Activated CD8-positive, alpha-beta T cell treated with anti-CD3 and anti-CD28 coated beads for 36 hours (primary cell): ENCODE measurements around the gene CSPG4. TPM values are rescaled to one million over a fixed set of nuclear protein-coding genes. Genes with fewer than 3 reads are reported as not detected.
A peak's percentile ranks its signal among the peaks of the same experiment; 100 is the strongest.
"Not testable (repeated sequence)": the region's sequence is repeated elsewhere in the genome, so short reads cannot be mapped to it uniquely, and the experiment has no call there.

Experiments
- ATAC-seq: fragments of 200-7000 bp; cut with Tn5 transposase; one replicate; pipeline ENCODE4 v1.10.0; 2021; ENCODE audit warnings: mild to moderate bottlenecking, moderate library complexity
- CTCF ChIA-PET: fragments of 350-600 bp; sonication (Branson Sonifier 250); formaldehyde crosslinking; loops from one replicate; lab custom pipeline; 2021; ENCODE audit warnings: antibody characterized with exemption; lab: Charles Lee
- POLR2A ChIA-PET: fragments of 350-600 bp; sonication (Branson Sonifier 250); formaldehyde crosslinking; loops from one replicate; lab custom pipeline; 2021; ENCODE audit warnings: antibody characterized with exemption; lab: Charles Lee
- DNase-seq: peaks from one replicate; pipeline ENCODE4 v3.0.0-alpha.2; 2020
- H3K27ac Mint-ChIP-seq: one replicate; pipeline ENCODE4 v1.8.0; 2021; ENCODE audit warnings: mild to moderate bottlenecking, mixed read lengths
- H3K27me3 Mint-ChIP-seq: one replicate; pipeline ENCODE4 v1.8.0; 2021; ENCODE audit warnings: mixed read lengths
- H3K36me3 Mint-ChIP-seq: one replicate; pipeline ENCODE4 v1.8.0; 2021; ENCODE audit warnings: low read depth, mixed read lengths
- H3K4me1 Mint-ChIP-seq: one replicate; pipeline ENCODE4 v1.8.0; 2021; ENCODE audit warnings: low read depth, mixed read lengths
- H3K4me3 Mint-ChIP-seq: one replicate; pipeline ENCODE4 v1.8.0; 2021; ENCODE audit warnings: mild to moderate bottlenecking, moderate library complexity, mixed read lengths
- H3K9me3 Mint-ChIP-seq: one replicate; pipeline ENCODE4 v1.8.0; 2021; ENCODE audit warnings: mixed read lengths
- CTCF ChIP-seq: fragments of 200-600 bp; IDR thresholded peaks from one replicate; pipeline ENCODE4 v1.8.0; 2022; ENCODE audit warnings: antibody characterized with exemption, mild to moderate bottlenecking
- intact Hi-C: fragments of 100-400 bp; cut with micrococcal nuclease; formaldehyde crosslinking; loops from one replicate; pipeline ENCODE4 v1.10.0; 2022
- total RNA-seq, 2 experiments: library from RNA; stranded (reverse); gene quantifications; one replicate each; pipeline ENCODE4 v1.2.3, GENCODE V29; 2021

CSPG4 gene
- total RNA-seq, 2 experiments from 2014 or later = not detected

GRCh38 chr15:75720787-75721479 lies 8.3 kb upstream of the CSPG4 start:
- peaks cover 8% of the 10 kb centered on the region for H3K4me1 Mint-ChIP-seq
- ATAC-seq = peak; percentile 87
- intact Hi-C loops = no loop called here
- DNase-seq = peak; percentile 85
- no peak overlapping the region for H3K27ac Mint-ChIP-seq
- H3K27me3 Mint-ChIP-seq = peaks cover 16% of the 10 kb centered on the region
- H3K36me3 Mint-ChIP-seq = no peaks in the 10 kb centered on the region
- no peak overlapping the region for H3K4me3 Mint-ChIP-seq
- no peaks in the 10 kb centered on the region for H3K9me3 Mint-ChIP-seq
- ChIA-PET CTCF (interaction anchor here (2.1 kb wide), 1 partner anchor 81 kb away, joined by 5 read pairs; no protein-coding TSS in a partner anchor), POLR2A (interaction anchor here (1.4 kb wide), 1 partner anchor 81 kb away, joined by 4 read pairs; no protein-coding TSS in a partner anchor)
- TF ChIP-seq CTCF = peak; percentile 36

- POLR2A ChIA-PET = interaction anchor here (0.7 kb wide), 1 partner anchor 154 kb away, joined by 3 read pairs; no protein-coding TSS in a partner anchor
- CTCF ChIA-PET = interaction anchor here (2.1 kb wide), 1 partner anchor 81 kb away, joined by 5 read pairs; no protein-coding TSS in a partner anchor
- Mint-ChIP-seq H3K4me1 (peaks cover 8% of the 10 kb centered on the region), H3K9me3 (no peaks in the 10 kb centered on the region), H3K27me3 (peaks cover 16% of the 10 kb centered on the region), H3K4me3 (no peak overlapping the region), H3K27ac (no peak overlapping the region), H3K36me3 (no peaks in the 10 kb centered on the region)
- no peak for TF ChIP-seq CTCF
- DNase-seq (no peak), ATAC-seq (no peak)
- intact Hi-C loops = no loop called here
These were observed 7.6 kb upstream of the CSPG4 start for GRCh38 chr15:75720297-75720696.

GRCh38 chr15:75718328-75718727 lies 5.7 kb upstream of the CSPG4 start:
- H3K9me3 Mint-ChIP-seq = no peaks in the 10 kb centered on the region
- TF ChIP-seq CTCF = no peak
- ATAC-seq (no peak), DNase-seq (no peak)
- POLR2A ChIA-PET = no interaction called here
- H3K4me1 Mint-ChIP-seq = peaks cover 8% of the 10 kb centered on the region
- intact Hi-C loops = no loop called here
- no peak overlapping the region for H3K27ac Mint-ChIP-seq
- H3K36me3 Mint-ChIP-seq = no peaks in the 10 kb centered on the region
- CTCF ChIA-PET = no interaction called here
- H3K27me3 Mint-ChIP-seq = peaks cover 24% of the 10 kb centered on the region
- no peak overlapping the region for H3K4me3 Mint-ChIP-seq

- H3K4me1 Mint-ChIP-seq, POLR2A ChIA-PET, CTCF ChIA-PET, ATAC-seq, H3K4me3 Mint-ChIP-seq, DNase-seq, H3K36me3 Mint-ChIP-seq, intact Hi-C loops, H3K27ac Mint-ChIP-seq, H3K9me3 Mint-ChIP-seq: not testable (repeated sequence)
- H3K27me3 Mint-ChIP-seq = peaks cover 26% of the 10 kb centered on the region
These were observed 4.4 kb upstream of the CSPG4 start for GRCh38 chr15:75717001-75717400.

GRCh38 chr15:75716249-75716950 lies 3.8 kb upstream of the CSPG4 start:
- H3K9me3 Mint-ChIP-seq, intact Hi-C loops, ATAC-seq, DNase-seq, CTCF ChIA-PET, H3K4me1 Mint-ChIP-seq, H3K27ac Mint-ChIP-seq, H3K36me3 Mint-ChIP-seq, H3K4me3 Mint-ChIP-seq, POLR2A ChIA-PET: not testable (repeated sequence)
- peaks cover 26% of the 10 kb centered on the region for H3K27me3 Mint-ChIP-seq

GRCh38 chr15:75715312-75715832 lies 2.7 kb upstream of the CSPG4 start:
- ATAC-seq, intact Hi-C loops: not testable (repeated sequence)

More at GRCh38 chr15:75715312-75715832, 2.7 kb upstream of the CSPG4 start:
- H3K9me3 Mint-ChIP-seq, H3K27ac Mint-ChIP-seq, H3K36me3 Mint-ChIP-seq, H3K4me1 Mint-ChIP-seq, POLR2A ChIA-PET, DNase-seq, CTCF ChIA-PET, H3K4me3 Mint-ChIP-seq: not testable (repeated sequence)
- peaks cover 19% of the 10 kb centered on the region for H3K27me3 Mint-ChIP-seq
